GM21526 (cell line): ENCODE data around the gene DDX47.
A peak's percentile ranks its signal among the peaks of the same experiment; 100 is the strongest.
"Not testable (repeated sequence)": the region's sequence is repeated elsewhere in the genome, so short reads cannot be mapped to it uniquely, and the experiment has no call there.

Experiments used
- ATAC-seq: cut with Tn5 transposase; IDR thresholded peaks from one replicate; pipeline ENCODE4 v1.9.1; 2021; ENCODE audit warnings: moderate library complexity; ENCODE audit not compliant: unreplicated experiment, low FRiP score

Gene DDX47

GRCh38 chr12:12796928-12797793, 16.0 kb upstream of the DDX47 start:
- no peak for ATAC-seq

- no peak for ATAC-seq
Measured at GRCh38 chr12:12797794-12798152, 15.4 kb upstream of the DDX47 start.

GRCh38 chr12:12798480-12798879, 14.7 kb upstream of the DDX47 start:
- ATAC-seq, result no peak

GRCh38 chr12:12799163-12799920, 13.8 kb upstream of the DDX47 start:
- no peak for ATAC-seq

GRCh38 chr12:12800406-12801180, 12.6 kb upstream of the DDX47 start:
- ATAC-seq, result no peak

GRCh38 chr12:12801656-12802055, 11.5 kb upstream of the DDX47 start:
- ATAC-seq, result not testable (repeated sequence)

- peak; percentile 80 for ATAC-seq
Measured at GRCh38 chr12:12803186-12803585, 10.0 kb upstream of the DDX47 start.

GRCh38 chr12:12804011-12804410, 9.1 kb upstream of the DDX47 start:
- no peak for ATAC-seq

- no peak for ATAC-seq
Measured at GRCh38 chr12:12804432-12804886, 8.7 kb upstream of the DDX47 start.

- no peak for ATAC-seq
Measured at GRCh38 chr12:12806784-12807516, 6.2 kb upstream of the DDX47 start.

- ATAC-seq, result not testable (repeated sequence)
Measured at GRCh38 chr12:12807517-12807903, 5.6 kb upstream of the DDX47 start.

GRCh38 chr12:12807970-12808702, 5.0 kb upstream of the DDX47 start:
- peak; percentile 54 for ATAC-seq

- no peak for ATAC-seq
Measured at GRCh38 chr12:12810553-12811021, 2.6 kb upstream of the DDX47 start.

- ATAC-seq, result no peak
Measured at GRCh38 chr12:12811343-12811742, 1.8 kb upstream of the DDX47 start.

- no peak for ATAC-seq
Measured at GRCh38 chr12:12812174-12812573, 972 bp upstream of the DDX47 start.

GRCh38 chr12:12812618-12813119, 477 bp upstream of the DDX47 start:
- ATAC-seq, result no peak

GRCh38 chr12:12817616-12818015, 4.5 kb downstream of the DDX47 start:
- no peak for ATAC-seq

- no peak for ATAC-seq
Measured at GRCh38 chr12:12818701-12819100, 5.6 kb downstream of the DDX47 start.

- no peak for ATAC-seq
Measured at GRCh38 chr12:12819221-12819620, 6.1 kb downstream of the DDX47 start.
